Measurements from ENCODE around the gene TTC9B.

Gene TTC9B

GRCh38 chr19:40213882-40214570 lies 4.2 kb downstream of the TTC9B start:
- Histone ChIP-seq H3K4me3 (replicated peaks; ENCODE audit: low read depth, low read length) (no peak overlapping the region), H3K36me3 (ENCODE audit: control insufficient read depth, insufficient read depth, low read length) (peaks cover 2% of the 10 kb centered on the region), H3K27me3 (replicated peaks; ENCODE audit: control insufficient read depth, insufficient read depth, low read length) (no peaks in the 10 kb centered on the region; the same call in 1 of the 2 replicates)
- DNase-seq (ENCODE audit: extremely low read depth, insufficient read length): no peak
- TF ChIP-seq CTCF (IDR thresholded peaks at IDR 0.05; ENCODE audit: insufficient read depth, low read length, poor library complexity, severe bottlenecking): no peak

- Histone ChIP-seq H3K4me3 (replicated peaks; ENCODE audit: low read depth, low read length) (no peak overlapping the region), H3K27me3 (replicated peaks; ENCODE audit: control insufficient read depth, insufficient read depth, low read length) (no peaks in the 10 kb centered on the region), H3K36me3 (ENCODE audit: control insufficient read depth, insufficient read depth, low read length) (peaks cover 2% of the 10 kb centered on the region)
- no peak for TF ChIP-seq CTCF (IDR thresholded peaks at IDR 0.05; ENCODE audit: insufficient read depth, low read length, poor library complexity, severe bottlenecking)
- DNase-seq (ENCODE audit: extremely low read depth, insufficient read length): no peak
Measured at GRCh38 chr19:40213251-40213829, 4.8 kb downstream of the TTC9B start.

GRCh38 chr19:40210889-40211288 lies 7.3 kb downstream of the TTC9B start:
- H3K27me3 ChIP-seq (replicated peaks; ENCODE audit: control insufficient read depth, insufficient read depth, low read length): no peaks in the 10 kb centered on the region
- no peak overlapping the region for H3K4me3 ChIP-seq (replicated peaks; ENCODE audit: low read depth, low read length)
- TF ChIP-seq CTCF (IDR thresholded peaks at IDR 0.05; ENCODE audit: insufficient read depth, low read length, poor library complexity, severe bottlenecking): no peak
- DNase-seq (ENCODE audit: extremely low read depth, insufficient read length): no peak
- H3K36me3 ChIP-seq (ENCODE audit: control insufficient read depth, insufficient read depth, low read length): peaks cover 3% of the 10 kb centered on the region

- Histone ChIP-seq H3K27me3 (replicated peaks; ENCODE audit: control insufficient read depth, insufficient read depth, low read length) (no peaks in the 10 kb centered on the region), H3K36me3 (ENCODE audit: control insufficient read depth, insufficient read depth, low read length) (peaks cover 3% of the 10 kb centered on the region), H3K4me3 (replicated peaks; ENCODE audit: low read depth, low read length) (no peak overlapping the region)
- TF ChIP-seq CTCF (IDR thresholded peaks at IDR 0.05; ENCODE audit: insufficient read depth, low read length, poor library complexity, severe bottlenecking): no peak
- no peak for DNase-seq (ENCODE audit: extremely low read depth, insufficient read length)
Measured at GRCh38 chr19:40208602-40209001, 9.6 kb downstream of the TTC9B start.

- H3K27me3 ChIP-seq (replicated peaks; ENCODE audit: control insufficient read depth, insufficient read depth, low read length): no peaks in the 10 kb centered on the region
- TF ChIP-seq CTCF (IDR thresholded peaks at IDR 0.05; ENCODE audit: insufficient read depth, low read length, poor library complexity, severe bottlenecking): no peak
- H3K4me3 ChIP-seq (replicated peaks; ENCODE audit: low read depth, low read length): no peak overlapping the region
- no peak for DNase-seq (ENCODE audit: extremely low read depth, insufficient read length)
- peaks cover 7% of the 10 kb centered on the region for H3K36me3 ChIP-seq (ENCODE audit: control insufficient read depth, insufficient read depth, low read length)
Measured at GRCh38 chr19:40205760-40206159, 12.4 kb downstream of the TTC9B start.

All from GM06990 (cell line).